ENCODE results near the gene PALLD.

DNA sequence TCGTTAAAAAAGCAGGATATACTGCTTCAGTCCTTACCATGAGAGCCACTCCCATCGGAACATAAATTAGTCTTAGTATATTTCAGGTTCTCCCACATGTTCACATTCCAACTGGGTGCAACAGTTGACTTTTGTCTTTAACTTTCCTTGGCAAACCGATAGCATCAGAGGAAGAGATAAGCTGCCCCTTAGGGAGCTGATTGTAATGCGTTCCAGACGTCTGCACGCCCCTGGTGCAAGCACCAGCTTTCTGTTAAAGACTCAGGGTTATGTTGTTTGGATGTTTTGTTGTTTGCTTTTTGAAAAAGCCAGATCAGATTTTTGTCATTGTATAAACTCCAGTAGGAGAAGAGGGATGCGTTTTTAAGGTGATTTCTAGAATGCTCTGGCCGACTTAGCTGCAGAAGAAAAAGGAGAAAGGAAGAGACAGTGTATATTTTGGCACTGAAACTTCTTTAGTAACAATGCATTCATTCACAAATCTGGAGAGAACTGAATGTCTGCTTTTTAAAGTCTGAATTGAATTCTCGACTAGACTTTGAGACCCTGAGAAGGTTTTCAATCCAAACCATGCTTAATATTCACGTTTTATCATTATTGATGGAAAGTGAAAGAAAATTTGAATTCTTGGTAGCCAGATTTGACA lies 352.3 kb downstream of the PALLD start:
- TF ChIP-seq, protein P1, sequence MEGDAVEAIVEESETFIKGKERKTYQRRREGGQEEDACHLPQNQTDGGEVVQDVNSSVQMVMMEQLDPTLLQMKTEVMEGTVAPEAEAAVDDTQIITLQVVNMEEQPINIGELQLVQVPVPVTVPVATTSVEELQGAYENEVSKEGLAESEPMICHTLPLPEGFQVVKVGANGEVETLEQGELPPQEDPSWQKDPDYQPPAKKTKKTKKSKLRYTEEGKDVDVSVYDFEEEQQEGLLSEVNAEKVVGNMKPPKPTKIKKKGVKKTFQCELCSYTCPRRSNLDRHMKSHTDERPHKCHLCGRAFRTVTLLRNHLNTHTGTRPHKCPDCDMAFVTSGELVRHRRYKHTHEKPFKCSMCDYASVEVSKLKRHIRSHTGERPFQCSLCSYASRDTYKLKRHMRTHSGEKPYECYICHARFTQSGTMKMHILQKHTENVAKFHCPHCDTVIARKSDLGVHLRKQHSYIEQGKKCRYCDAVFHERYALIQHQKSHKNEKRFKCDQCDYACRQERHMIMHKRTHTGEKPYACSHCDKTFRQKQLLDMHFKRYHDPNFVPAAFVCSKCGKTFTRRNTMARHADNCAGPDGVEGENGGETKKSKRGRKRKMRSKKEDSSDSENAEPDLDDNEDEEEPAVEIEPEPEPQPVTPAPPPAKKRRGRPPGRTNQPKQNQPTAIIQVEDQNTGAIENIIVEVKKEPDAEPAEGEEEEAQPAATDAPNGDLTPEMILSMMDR (conservative IDR thresholded peaks at IDR 0.05; ENCODE audit: low read depth, low read length), result no peak
- no peak for TF ChIP-seq EZH2 (IDR thresholded peaks at IDR 0.05; ENCODE audit: low read length, unreplicated experiment)
- no peak for TF ChIP-seq EZH2phosphoT487 (IDR thresholded peaks at IDR 0.05; ENCODE audit: borderline replicate concordance, low read length)
